ENCODE measurements around the gene CCDC112. TPM values are rescaled to one million over a fixed set of nuclear protein-coding genes. Genes with fewer than 3 reads are reported as not detected.
"Not testable (repeated sequence)": the region's sequence is repeated elsewhere in the genome, so short reads cannot be mapped to it uniquely, and the experiment has no call there.

Gene CCDC112, protein sequence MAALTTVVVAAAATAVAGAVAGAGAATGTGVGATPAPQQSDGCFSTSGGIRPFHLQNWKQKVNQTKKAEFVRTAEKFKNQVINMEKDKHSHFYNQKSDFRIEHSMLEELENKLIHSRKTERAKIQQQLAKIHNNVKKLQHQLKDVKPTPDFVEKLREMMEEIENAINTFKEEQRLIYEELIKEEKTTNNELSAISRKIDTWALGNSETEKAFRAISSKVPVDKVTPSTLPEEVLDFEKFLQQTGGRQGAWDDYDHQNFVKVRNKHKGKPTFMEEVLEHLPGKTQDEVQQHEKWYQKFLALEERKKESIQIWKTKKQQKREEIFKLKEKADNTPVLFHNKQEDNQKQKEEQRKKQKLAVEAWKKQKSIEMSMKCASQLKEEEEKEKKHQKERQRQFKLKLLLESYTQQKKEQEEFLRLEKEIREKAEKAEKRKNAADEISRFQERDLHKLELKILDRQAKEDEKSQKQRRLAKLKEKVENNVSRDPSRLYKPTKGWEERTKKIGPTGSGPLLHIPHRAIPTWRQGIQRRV
- polyA plus RNA-seq (ENCODE audit: insufficient read length in 12 of 12) = 10 to 100 TPM in 3 of 12 donors, 1 to 10 TPM in 8, not detected in 1; 8.3 to 27.1 (median 9.5) TPM
- long read RNA-seq, donor 1, partial matches to known transcripts = 0 of 1 reads
- long read RNA-seq, donor 1, other reads (novel, unspliced or antisense) = 0 of 1 reads
- long read RNA-seq, donor 2 = 0 reads
- long read RNA-seq, donor 3, partial matches to known transcripts = 0 of 1 reads
- long read RNA-seq, donor 3, other reads (novel, unspliced or antisense) = 0 of 1 reads
- long read RNA-seq, donor 4 = 0 reads
- long read RNA-seq, donor 5 = 0 reads
- long read RNA-seq, donor 6, partial matches to known transcripts = 0 of 1 reads
- long read RNA-seq, donor 6, other reads (novel, unspliced or antisense) = 0 of 1 reads
- long read RNA-seq, donor 7 = 0 reads
- long read RNA-seq, donor 8, partial matches to known transcripts = 0 of 2 reads
- long read RNA-seq, donor 8, other reads (novel, unspliced or antisense) = 0 of 2 reads
- long read RNA-seq, donor 9, partial matches to known transcripts = 0 of 1 reads
- long read RNA-seq, donor 9, other reads (novel, unspliced or antisense) = 0 of 1 reads
- long read RNA-seq, donor 10, partial matches to known transcripts = 0 of 5 reads
- long read RNA-seq, donor 10, other reads (novel, unspliced or antisense) = 0 of 5 reads
- long read RNA-seq, donor 11, partial matches to known transcripts = 0 of 1 reads
- long read RNA-seq, donor 11, other reads (novel, unspliced or antisense) = 0 of 1 reads

DNA sequence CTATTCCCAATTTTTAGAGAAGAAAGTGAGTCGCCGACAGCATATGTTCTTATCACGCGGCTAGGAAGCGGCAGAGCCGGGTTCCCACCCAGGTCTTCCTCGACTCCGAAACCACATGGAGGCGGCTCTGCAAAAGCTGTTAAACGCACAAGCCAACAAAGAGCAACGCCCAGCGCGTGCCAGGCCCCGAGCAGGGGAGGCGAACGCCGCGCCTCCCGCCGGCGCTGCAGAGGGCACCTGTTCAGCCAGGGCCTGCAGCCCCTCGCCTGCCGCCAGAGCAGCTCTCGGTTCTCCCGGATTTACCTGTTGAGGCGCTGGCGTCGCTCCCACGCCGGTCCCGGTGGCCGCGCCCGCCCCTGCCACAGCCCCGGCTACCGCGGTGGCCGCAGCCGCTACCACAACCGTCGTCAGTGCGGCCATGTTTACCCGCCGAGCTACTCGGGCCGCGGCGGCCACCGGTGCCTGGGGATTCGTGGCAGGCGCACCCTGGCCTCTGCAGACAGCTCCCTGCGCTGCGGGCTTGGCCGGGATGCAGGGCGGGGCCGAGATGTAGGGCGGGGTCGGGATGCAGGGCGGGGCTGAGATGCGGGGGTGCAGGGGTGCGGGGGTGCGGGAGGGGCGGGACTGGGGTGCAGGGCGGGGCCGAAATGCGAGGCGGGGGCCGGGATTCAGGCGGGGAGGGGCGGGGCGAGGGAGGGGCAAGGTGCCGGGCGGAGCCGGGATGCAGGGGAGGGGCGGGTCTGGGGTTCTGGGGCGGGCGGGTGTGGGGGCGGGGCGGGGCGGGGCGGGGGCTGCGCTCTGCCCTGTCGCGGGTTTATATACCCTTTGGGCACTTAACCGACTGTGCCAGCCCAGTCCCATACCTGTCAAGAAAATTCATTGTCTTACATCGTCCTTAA is at the start of gene CCDC112:
Gene CCDC112 (minus strand): TSS at position 531 of the 899 bp plus-strand sequence. CDS start 111 bp downstream, at position 420.
- DNase-seq = peak; percentile 40

DNA sequence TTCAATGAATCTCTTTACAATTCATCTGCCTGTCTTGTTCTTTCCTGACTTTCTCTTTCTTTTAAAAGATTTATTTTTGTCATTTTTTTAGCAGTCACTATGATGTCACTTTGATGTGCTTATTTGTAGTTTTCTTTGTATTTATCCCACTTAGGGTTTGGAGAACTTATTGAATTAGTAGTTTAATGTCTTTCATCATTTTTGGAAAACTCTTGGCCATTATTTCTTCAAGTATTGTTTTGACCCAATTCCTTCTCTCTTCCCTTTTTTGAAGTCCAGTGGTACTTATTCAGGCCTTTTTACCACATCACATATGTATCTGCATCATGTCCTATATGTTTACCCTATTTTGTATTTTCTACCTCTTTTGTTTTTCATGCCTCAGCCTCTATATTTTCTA is 48.9 kb upstream of the CCDC112 start:
- no peak for DNase-seq

DNA sequence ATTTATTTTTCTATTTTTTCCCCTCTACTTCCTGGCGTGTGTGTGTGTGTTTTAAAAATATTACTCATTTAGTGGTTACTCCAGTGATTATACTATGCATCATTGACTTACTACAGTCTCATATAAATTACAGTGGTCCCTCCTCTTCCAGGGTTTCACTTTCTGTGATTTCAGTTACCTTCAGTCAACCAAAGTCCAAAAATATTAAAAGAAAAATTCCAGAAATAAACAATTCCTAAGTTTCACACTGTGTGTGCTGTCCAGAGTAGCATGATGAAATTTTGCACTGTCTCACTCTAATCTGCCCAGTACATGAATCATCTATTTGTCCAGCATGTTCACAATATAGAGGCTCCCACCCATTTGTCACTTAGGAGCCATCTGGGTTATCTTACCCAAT is 47.4 kb upstream of the CCDC112 start:
- no peak for DNase-seq

DNA sequence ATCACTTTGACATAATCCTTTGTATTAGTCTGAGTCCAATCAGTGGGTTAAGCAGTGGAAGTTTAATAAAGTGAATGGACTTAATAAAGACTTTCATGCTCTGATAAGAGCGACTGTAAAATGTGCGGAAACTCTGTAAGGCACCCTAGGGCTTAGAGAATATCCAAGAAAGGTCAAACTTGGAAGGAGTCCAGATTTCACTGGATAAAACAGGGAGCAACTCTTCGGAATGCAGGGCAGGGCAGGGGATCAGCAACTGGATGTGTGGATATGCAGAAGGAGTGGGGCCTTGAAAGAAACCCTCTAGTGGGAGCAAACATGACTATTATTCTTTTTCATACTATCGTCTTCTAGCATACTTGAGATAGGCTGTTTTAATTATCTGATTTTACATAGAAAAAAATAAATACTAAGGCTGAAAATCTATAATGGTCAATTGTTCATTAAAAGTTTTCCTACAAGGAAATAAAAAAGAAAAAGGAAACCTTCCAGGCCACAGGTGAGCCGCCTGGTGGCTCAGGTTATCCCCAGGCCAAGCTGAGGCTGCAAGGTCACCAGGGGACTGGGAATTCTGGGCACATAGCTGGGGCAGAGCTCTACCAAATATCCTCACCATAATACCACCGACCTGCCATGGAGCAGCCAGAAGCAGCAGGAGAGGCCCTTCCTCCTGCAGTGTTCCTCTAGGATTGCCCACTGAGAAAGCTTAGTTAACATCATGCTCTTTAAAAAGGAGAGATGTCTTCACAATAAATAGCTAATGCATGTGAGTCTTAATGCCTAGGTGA is 46.3 kb upstream of the CCDC112 start:
- DNase-seq = no peak

DNA sequence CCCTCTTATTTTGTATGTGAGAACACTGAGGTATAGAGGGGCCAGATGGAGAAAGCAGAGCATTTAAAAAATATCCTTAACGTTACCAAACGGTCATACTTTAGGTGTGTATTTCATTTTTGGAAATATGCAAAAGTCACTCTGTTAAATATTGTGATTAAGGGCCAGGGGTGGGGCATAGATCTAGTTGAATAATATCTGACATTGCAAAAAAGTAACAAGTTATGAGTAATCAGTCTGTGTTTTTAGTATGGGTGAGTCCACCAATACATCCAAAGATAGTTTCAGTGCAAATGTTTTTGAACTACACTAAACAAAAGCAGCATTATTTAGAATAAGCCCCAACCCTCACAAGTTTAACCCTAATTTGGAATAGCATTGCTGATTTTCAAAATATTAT is 45.3 kb upstream of the CCDC112 start:
- DNase-seq = no peak

DNA sequence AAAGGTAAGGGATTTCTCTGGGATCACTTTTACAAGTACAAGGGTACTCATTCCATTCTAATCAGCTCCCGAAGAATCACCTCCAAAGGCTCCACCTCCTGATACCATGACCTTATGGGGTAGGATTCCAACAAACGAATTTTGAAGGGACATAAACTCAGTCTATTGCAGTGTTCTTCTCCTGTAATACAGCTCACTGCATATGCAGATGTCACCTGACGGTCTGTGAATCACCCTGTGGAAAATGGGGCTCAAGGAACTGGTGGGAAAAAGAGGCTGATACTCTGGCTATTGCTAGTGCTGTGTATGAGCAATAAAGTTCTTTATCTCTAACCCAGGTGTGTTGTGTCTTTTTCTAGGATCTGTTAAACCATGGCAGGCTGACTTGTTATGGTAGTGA is 42.4 kb upstream of the CCDC112 start:
- DNase-seq = no peak

DNA sequence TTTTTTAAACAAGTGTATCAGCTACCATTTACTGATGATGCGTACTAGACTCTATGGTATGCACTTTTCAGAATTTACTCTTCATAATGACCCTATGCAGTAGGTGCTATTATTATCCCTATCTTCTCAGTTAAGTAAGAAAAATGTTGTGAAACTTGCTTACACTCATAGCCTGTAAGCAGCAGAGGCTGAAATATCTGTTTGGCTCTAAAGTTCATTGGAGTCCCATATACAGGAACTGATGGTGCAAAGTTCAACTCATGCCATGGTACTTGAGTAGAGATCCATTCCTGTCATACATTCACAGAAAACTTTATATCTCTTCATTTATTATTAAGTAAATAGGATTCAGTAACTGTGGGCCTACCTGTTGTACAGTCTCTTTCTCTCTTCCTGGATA is 41.4 kb upstream of the CCDC112 start:
- DNase-seq = no peak

DNA sequence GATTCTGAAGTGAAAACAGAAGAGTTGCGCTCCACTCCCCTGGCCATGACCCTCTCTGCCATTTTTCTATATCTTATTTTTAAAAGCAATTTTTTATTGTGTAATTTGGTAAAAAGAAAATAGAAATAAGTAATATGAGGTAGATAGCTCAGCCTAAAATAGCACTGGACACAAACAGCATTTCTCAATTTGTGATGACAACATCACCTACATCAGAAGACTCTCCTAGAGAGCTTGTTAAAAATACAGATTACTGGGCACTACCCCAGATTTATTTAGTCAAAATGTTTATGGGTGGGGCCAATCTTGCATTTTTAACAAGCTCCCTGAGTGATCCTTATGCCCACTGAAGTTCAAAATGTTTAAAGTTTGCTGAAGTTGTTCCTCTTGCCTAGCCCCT is 40.5 kb upstream of the CCDC112 start:
- no peak for DNase-seq

DNA sequence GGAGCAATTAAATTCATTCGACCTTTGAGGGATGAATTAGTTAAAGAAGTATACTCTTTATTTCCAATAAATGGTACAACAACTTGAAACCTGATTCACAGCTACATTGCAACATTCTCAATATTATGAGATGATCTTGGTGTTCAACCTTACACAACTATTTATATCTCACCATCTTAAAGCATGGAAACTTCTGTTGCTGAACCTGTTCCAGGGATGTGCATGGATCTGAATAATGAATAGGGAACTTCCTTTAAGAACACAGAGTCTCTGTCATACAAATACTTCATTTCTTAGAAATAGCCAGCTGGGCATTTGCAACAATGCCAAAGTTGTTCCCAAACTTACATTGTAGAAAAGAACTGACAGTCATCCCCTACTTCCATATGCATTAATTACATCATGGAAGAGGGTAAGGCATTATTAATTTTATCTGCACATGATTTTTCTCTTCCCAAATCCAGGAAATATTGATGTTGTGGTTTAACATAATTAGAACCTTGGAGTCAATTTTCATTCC is 39.8 kb upstream of the CCDC112 start:
- DNase-seq = no peak

DNA sequence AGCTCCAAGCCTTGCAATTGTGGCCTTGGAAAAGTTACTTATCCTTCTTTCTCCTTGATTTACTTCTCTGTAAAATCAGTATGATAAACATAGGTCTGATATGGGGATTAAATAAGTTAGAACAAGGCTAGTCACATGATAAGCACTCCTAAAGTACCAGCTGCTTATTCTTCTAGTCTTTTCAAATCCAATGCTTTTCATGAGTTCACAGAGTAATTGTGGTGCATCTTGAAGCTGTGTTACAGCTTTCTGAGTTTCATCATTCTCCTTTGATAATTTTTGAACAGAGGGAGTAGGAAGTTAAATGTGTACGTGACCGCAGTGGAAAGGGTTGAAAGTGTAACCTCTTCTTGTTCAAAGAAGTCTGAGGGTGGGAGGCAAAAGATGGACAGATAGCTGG is 38.8 kb upstream of the CCDC112 start:
- DNase-seq = no peak

DNA sequence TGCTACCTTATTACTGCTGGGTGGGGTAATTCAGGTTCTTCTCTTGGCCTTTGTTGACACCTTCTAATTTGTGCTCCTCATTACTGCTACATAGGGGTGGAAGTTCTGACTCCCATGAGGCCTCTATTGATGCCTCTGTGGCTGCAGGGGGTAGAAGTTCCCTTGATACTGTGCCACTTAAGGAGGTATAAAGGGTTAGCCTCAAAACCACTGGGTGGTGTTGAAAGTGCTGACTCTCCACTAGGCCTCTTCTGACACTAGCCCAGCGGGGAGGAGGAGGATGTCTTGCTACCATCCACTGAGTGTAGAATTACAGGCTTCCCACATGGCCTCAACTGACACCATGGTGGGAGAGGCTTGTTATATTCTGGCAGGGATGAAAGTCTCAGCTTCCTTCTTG is 36.7 kb upstream of the CCDC112 start:
- no peak for DNase-seq

DNA sequence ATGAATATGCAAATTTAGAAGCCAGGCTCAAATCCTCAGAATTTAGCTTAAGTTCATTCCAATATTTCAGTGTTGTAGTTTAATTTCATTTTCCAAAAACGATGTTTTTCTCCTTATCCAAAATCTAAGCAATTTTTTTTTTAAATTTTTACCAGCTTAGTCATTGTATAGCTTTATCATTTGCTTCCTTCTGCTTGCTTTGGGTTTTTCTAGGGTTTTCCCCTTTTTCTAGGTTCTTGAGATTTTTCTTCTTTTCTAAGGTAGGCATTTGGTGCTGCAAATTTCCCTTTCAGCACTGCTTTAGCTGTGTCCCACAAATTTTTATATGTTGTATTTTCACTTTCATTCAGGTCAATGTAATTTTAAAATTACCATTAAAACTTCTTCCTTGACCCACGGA is 34.4 kb upstream of the CCDC112 start:
- DNase-seq = no peak

DNA sequence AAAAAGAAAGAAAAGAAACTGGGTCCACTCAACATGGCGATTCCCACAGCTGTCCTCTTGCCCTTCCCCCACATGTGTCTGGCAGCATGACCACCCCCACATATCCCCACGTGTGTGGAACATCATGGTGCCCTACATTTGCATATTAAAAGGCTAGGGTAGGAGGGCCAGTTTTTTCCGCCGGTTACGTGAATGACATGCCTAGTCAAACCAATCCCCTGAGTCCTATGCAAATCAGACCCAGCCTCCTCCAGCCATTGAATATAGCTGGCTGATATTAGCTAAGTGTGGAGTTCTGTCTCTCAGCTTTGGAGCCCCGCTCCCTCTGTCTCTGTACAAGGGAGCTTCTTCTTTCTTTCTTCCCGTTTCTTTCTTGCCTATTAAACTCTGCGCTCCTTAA is 33.0 kb upstream of the CCDC112 start:
- no peak for DNase-seq

DNA sequence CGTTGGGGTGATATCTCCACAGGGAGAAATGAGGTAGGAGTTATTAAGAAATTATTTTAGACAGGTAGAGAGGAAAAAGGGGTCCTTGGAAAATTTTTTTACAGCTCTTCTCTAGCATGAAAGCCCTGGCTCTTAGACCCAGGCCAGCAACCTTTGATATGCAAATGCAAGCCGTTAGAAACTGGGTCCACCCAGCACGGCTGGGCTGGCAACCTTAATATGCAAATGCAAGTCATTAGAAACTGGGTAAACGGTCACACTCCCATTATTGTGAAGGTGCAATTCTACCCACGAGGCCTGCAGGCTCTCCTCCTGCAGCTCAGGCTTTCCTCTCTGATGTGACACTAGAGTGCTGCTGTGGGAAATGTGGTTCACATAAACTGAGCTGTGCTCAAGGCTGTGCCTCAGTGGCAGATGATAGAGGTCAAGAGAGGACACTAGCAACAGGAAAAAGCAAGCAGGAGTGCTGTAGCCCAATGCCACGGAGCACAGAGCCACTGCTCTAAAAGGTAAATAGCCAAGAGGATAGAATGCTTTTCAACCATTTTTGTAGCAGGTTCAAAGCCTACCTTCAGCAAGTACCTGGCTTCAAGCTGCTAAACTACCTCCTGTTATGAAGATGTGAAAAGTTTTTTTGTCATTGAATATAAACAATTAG is 32.3 kb upstream of the CCDC112 start:
- DNase-seq = not testable (repeated sequence)

DNA sequence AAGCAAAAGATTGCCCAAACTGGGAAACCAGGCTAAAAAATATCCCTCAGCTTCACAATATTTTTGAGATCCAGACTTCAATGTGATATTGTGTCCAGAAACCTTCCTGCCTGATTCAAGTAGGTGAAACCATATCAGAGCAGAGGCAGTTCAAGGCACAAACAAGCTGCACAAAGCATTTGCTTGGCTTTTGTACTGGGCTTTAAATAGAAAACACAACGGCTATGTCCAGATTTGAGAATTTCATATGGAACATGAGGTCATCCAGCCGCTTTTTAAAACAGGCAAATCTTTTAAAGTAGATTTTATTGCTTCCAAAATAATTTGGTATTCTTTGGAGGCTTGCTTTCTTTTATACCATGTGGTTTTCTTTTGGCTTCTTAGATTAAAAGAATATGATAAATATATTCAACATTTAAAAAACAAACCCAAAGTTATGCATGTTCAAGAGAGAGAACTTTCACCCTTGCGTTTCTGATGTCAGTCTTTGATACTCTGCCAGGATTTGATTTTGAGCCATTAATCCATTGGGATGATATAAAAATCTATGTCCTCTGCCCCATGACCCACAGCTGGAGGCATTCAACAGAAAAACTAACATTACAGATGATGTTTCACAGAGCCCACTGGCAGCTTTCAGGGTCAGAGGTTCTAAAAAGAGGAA is 29.0 kb upstream of the CCDC112 start:
- peak; percentile 25 for DNase-seq

DNA sequence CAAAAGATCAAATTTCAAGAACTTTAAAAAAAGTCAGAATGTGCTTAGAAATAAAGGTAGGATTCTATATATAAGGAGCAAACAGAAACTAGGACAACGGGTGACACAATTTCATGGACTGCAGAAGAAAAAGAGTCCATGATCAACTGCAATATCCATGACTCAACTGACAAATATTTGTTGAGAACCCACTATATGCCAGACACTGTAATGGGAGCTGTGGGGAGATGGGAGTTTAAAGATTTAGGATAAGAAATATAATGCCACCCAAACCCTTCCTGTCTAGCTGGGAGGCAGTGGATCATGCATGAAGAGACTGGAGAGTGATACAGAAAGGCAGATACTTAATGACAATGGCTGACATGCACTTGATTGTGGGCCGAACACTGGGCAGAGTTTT is 27.6 kb upstream of the CCDC112 start:
- no peak for DNase-seq

DNA sequence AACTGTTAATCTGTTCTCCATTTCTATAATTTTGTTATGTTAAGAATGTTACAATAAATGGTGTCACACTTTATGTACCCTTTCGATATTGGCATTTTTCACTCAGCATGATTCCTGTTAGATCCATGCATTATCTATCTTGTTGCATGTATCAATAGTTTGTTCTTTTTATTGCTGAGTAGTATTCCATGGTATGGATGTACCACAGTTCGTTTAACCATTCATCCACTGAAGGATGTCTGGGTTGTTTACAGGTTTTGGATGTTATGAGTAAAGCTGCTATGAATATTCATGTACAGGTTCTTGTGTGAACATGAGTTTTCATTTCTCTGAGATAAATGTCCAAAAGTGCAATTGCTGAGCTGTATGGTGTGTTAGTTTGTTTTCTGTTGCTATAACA is 26.3 kb upstream of the CCDC112 start:
- no peak for DNase-seq

DNA sequence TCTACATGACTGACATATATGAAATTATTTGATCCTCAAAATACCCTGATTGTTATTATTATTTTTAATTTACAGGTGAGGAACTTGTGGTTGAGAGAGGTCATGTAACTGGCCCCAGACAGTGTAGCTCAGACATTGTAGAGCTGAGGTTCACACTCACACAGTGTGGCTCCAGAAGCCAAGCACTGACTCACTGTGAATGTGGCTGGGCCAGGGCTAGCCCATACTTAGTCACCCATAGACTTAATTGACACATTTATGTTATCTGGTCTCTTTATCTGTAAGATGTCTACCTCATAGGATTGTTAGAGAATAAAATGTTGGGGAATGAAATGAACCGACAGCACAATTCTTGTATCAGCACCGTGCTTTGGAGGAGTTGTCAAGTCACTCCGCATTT is 24.9 kb upstream of the CCDC112 start:
- DNase-seq = no peak

DNA sequence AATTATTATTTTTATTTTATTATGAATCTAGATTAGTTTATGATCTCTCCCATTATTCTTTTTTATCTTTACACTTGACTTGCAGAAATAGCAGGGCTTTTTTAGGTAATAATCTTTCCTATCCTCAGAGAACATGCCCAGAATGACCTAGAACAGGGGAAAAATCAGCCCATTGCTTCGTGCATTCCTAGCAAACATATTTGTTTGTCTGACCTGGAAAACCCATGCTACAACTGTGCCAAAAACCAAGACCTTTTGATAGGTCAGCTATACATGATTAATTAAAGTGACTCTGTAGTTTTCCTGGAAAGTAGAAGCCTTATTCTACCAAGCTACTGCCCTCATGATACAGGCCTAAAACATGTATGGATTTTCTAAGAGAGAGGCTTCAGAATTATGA is 24.1 kb upstream of the CCDC112 start:
- DNase-seq = no peak
